ENCODE measurements around the gene RPS6KL1. TPM values are rescaled to one million over a fixed set of nuclear protein-coding genes. Genes with fewer than 3 reads are reported as not detected.

RPS6KL1 gene
- total RNA-seq, 1 donor from 2014 or later, result 20.5 TPM

- Histone ChIP-seq H3K27me3 (ENCODE audit: low read depth) (no peaks in the 10 kb centered on the region), H3K36me3 (no peaks in the 10 kb centered on the region), H3K4me1 (peaks cover 63% of the 10 kb centered on the region), H3K9me3 (replicated peaks) (no peaks in the 10 kb centered on the region), H3K27ac (replicated peaks) (peak overlapping the region; percentile 75), H3K4me3 (peak overlapping the region; percentile 77)
- no peak for DNase-seq
- TF ChIP-seq CTCF (IDR thresholded peaks at IDR 0.05; ENCODE audit: borderline replicate concordance), result no peak
- intact Hi-C loops (cut with micrococcal nuclease), result no loop called here
Observed at GRCh38 chr14:74954232-74954946, 31.3 kb upstream of the RPS6KL1 start.

- no peak for TF ChIP-seq CTCF (IDR thresholded peaks at IDR 0.05; ENCODE audit: borderline replicate concordance)
- no peak for DNase-seq
- peak overlapping the region; percentile 75 for H3K27ac ChIP-seq (replicated peaks)
- no peaks in the 10 kb centered on the region for H3K27me3 ChIP-seq (ENCODE audit: low read depth)
- intact Hi-C loops (cut with micrococcal nuclease), result no loop called here
- peaks cover 66% of the 10 kb centered on the region for H3K4me1 ChIP-seq
- H3K9me3 ChIP-seq (replicated peaks), result no peaks in the 10 kb centered on the region
- H3K4me3 ChIP-seq, result peak overlapping the region; percentile 77
- H3K36me3 ChIP-seq, result no peaks in the 10 kb centered on the region
Observed at GRCh38 chr14:74953686-74954085, 30.6 kb upstream of the RPS6KL1 start.

GRCh38 chr14:74952697-74953484 is 29.8 kb upstream of the RPS6KL1 start:
- intact Hi-C loops (cut with micrococcal nuclease), result no loop called here
- no peak for DNase-seq
- no peaks in the 10 kb centered on the region for H3K9me3 ChIP-seq (replicated peaks)
- H3K36me3 ChIP-seq, result no peaks in the 10 kb centered on the region
- peak overlapping the region; percentile 77 for H3K4me3 ChIP-seq
- H3K27ac ChIP-seq (replicated peaks), result peak overlapping the region; percentile 75
- no peak for TF ChIP-seq CTCF (IDR thresholded peaks at IDR 0.05; ENCODE audit: borderline replicate concordance)
- no peaks in the 10 kb centered on the region for H3K27me3 ChIP-seq (ENCODE audit: low read depth)
- H3K4me1 ChIP-seq, result peaks cover 66% of the 10 kb centered on the region

GRCh38 chr14:74952180-74952665 is 29.2 kb upstream of the RPS6KL1 start:
- no peak for DNase-seq
- peak overlapping the region; percentile 35 for H3K27ac ChIP-seq (replicated peaks)
- peak overlapping the region; percentile 77 for H3K4me3 ChIP-seq
- TF ChIP-seq CTCF (IDR thresholded peaks at IDR 0.05; ENCODE audit: borderline replicate concordance), result no peak
- H3K9me3 ChIP-seq (replicated peaks), result no peaks in the 10 kb centered on the region
- intact Hi-C loops (cut with micrococcal nuclease), result no loop called here
- H3K27me3 ChIP-seq (ENCODE audit: low read depth), result no peaks in the 10 kb centered on the region
- peaks cover 70% of the 10 kb centered on the region for H3K4me1 ChIP-seq
- H3K36me3 ChIP-seq, result no peaks in the 10 kb centered on the region

GRCh38 chr14:74951443-74952179 is 28.6 kb upstream of the RPS6KL1 start:
- DNase-seq, result no peak
- Histone ChIP-seq H3K27me3 (ENCODE audit: low read depth) (no peaks in the 10 kb centered on the region), H3K9me3 (replicated peaks) (no peaks in the 10 kb centered on the region), H3K27ac (replicated peaks) (peak overlapping the region; percentile 35), H3K4me1 (peaks cover 76% of the 10 kb centered on the region), H3K36me3 (no peaks in the 10 kb centered on the region), H3K4me3 (peak overlapping the region; percentile 77)
- no peak for TF ChIP-seq CTCF (IDR thresholded peaks at IDR 0.05; ENCODE audit: borderline replicate concordance)
- intact Hi-C loops (cut with micrococcal nuclease), result no loop called here

Measured in left ventricle myocardium inferior (tissue), 1 donor.